ENCODE data around the gene FRK. TPM values are rescaled to one million over a fixed set of nuclear protein-coding genes. Genes with fewer than 3 reads are reported as not detected.

FRK gene
- total RNA-seq, 2 experiments from 2014 or later: not detected

DNA sequence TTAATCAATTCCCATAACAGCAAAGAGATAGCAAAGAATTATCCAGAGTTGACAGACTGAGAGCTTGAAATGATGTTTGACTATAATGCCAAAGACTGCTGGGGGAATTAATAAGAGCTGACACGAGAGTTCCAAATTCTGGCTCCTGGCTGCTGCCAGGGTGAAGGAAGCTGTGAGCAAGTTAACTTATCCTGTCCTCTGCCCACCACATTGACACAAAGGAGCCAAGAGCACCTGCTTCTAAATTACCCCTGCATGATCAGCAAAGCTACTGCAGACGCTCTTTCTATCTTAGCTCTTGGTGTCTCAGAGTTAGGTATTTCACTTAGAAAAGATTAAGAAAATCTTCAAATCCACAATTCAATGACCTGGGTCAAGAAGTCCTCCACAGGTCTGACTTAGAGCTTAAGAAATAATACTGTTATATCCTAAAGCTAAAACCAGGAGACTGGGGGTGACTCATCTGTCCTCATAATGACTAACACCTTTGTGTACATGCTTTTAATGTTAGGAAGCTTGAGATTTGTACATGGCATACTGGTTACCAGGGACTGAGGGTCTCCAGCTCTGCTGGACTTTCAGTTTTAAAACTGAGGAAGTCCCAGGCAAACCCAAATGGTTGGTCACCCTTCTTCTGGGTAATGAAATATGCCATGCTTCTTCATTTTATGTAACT lies 13.2 kb upstream of the FRK start:
- CTCF ChIA-PET: no interaction called here
- no peaks in the 10 kb centered on the region for H3K36me3 Mint-ChIP-seq (ENCODE audit: low read depth)
- H3K4me1 Mint-ChIP-seq (ENCODE audit: low read depth): peaks cover 3% of the 10 kb centered on the region
- H3K27me3 Mint-ChIP-seq (ENCODE audit: low read depth): no peaks in the 10 kb centered on the region
- no peak overlapping the region for H3K4me3 Mint-ChIP-seq
- DNase-seq: no peak
- no peak overlapping the region for H3K27ac Mint-ChIP-seq
- intact Hi-C loops (cut with micrococcal nuclease): loop anchor here (2.0 kb wide), 1 partner anchor 63 kb away; no protein-coding TSS in a partner anchor
- no peaks in the 10 kb centered on the region for H3K9me3 Mint-ChIP-seq

DNA sequence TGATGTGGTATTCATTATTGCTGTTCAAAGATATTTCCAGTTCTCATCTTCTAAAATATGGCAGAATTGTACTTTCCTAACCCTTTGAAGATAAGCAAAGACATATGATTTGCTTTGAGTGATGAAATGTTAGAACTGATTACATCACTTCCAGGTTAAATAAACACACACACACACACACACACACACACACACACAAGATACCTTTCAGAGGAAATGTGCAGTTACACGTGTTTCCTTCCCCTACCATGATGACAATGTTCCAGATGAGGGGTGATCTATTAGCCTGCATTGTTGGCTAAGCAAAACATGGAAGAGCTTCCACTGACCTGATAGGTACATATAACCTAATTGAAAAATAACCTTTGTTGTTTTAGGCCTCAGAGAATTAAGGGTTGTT lies 11.7 kb upstream of the FRK start:
- H3K36me3 Mint-ChIP-seq (ENCODE audit: low read depth): no peaks in the 10 kb centered on the region
- CTCF ChIA-PET: interaction anchor here (0.6 kb wide), 1 partner anchor 47 kb away, joined by 3 read pairs; no protein-coding TSS in a partner anchor
- H3K27me3 Mint-ChIP-seq (ENCODE audit: low read depth): no peaks in the 10 kb centered on the region
- H3K4me1 Mint-ChIP-seq (ENCODE audit: low read depth): peaks cover 3% of the 10 kb centered on the region
- H3K27ac Mint-ChIP-seq: no peak overlapping the region
- H3K4me3 Mint-ChIP-seq: no peak overlapping the region
- intact Hi-C loops (cut with micrococcal nuclease): loop anchor here (2.0 kb wide), 1 partner anchor 62 kb away; no protein-coding TSS in a partner anchor
- no peak for DNase-seq
- no peaks in the 10 kb centered on the region for H3K9me3 Mint-ChIP-seq

DNA sequence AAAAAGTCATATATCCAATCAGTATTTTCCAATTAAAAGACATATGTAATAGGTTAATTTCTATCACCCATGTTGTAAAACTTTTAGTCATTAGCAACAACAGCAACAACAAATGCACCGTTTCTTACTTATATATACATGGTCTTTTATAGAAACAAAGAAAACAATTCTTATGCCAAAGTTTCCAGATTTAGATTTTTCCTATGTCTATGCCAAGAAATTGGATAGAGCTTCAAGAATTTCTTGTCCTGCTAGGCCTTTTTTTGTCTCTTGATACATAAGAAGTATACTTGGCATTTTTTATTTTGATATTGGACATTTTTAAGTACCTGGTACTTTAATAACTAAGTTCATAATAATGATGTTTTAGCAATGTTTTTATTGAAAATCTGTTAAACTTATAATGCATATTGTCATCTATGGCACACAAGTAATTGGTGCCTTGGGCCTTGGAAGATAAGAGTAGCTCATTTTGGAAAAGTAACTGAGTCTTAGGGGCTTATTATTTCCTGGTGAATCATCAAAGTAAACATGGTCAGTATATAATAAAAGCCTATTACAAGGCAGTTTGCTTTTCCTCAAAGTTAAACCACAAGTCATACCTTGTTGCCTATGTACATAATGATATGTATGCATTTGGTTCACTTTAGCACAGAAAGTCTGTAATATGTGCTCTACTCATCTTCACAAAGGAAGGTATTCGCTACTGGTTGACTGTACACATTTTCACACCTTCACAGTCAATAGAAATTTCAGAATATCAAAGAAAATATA lies 10.1 kb upstream of the FRK start:
- H3K27ac Mint-ChIP-seq: no peak overlapping the region
- no peak overlapping the region for H3K4me3 Mint-ChIP-seq
- no peak for DNase-seq
- no peaks in the 10 kb centered on the region for H3K9me3 Mint-ChIP-seq
- H3K36me3 Mint-ChIP-seq (ENCODE audit: low read depth): no peaks in the 10 kb centered on the region
- peaks cover 3% of the 10 kb centered on the region for H3K4me1 Mint-ChIP-seq (ENCODE audit: low read depth)
- CTCF ChIA-PET: no interaction called here
- H3K27me3 Mint-ChIP-seq (ENCODE audit: low read depth): no peaks in the 10 kb centered on the region
- intact Hi-C loops (cut with micrococcal nuclease): no loop called here

DNA sequence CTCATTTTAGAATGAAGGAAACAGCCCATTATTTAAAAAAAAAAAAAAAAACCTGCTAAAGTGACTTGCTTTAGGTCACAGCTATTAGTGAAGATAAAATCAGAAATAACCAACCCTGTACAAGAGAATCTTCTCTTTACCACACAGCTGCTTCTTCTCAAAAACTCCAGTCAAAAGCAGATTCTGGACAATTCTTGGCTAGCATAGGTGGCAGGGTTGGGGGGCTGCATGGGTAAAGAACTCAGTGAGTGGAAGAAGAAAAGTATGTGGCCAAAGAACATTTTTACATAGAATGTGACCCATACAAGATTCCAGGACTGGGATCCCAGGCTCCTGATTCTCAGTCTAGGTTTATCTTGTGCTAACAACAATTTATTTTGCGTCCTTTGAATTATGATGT lies 9.4 kb upstream of the FRK start:
- Mint-ChIP-seq H3K9me3 (no peaks in the 10 kb centered on the region), H3K36me3 (ENCODE audit: low read depth) (no peaks in the 10 kb centered on the region), H3K27ac (no peak overlapping the region), H3K4me3 (no peak overlapping the region), H3K27me3 (ENCODE audit: low read depth) (no peaks in the 10 kb centered on the region), H3K4me1 (ENCODE audit: low read depth) (peaks cover 3% of the 10 kb centered on the region)
- no peak for DNase-seq
- intact Hi-C loops (cut with micrococcal nuclease): no loop called here
- CTCF ChIA-PET: interaction anchor here (0.7 kb wide), 1 partner anchor 40 kb away, joined by 4 read pairs; no protein-coding TSS in a partner anchor

DNA sequence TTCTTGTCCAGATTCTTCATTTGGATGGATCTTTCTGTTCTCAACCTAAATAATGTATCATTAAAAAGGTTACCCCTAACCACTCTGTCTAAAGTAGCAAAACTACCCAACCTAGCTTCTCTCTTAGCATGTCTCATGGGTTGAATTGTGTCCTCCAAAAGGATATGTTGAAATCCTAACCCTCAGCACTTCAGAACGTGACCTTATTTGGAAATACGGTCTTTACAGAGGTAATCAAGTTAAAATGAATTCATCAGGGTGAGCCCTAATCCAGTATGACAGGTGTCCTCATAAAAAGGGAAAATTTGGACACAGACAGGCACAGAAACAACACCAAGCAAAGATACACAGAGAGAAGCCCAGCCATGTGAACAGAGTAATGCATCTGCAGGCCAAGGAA lies 6.1 kb upstream of the FRK start:
- no peak overlapping the region for H3K27ac Mint-ChIP-seq
- H3K4me3 Mint-ChIP-seq: no peak overlapping the region
- intact Hi-C loops (cut with micrococcal nuclease): no loop called here
- no peaks in the 10 kb centered on the region for H3K36me3 Mint-ChIP-seq (ENCODE audit: low read depth)
- DNase-seq: no peak
- H3K27me3 Mint-ChIP-seq (ENCODE audit: low read depth): no peaks in the 10 kb centered on the region
- H3K4me1 Mint-ChIP-seq (ENCODE audit: low read depth): no peaks in the 10 kb centered on the region
- CTCF ChIA-PET: no interaction called here
- no peaks in the 10 kb centered on the region for H3K9me3 Mint-ChIP-seq

DNA sequence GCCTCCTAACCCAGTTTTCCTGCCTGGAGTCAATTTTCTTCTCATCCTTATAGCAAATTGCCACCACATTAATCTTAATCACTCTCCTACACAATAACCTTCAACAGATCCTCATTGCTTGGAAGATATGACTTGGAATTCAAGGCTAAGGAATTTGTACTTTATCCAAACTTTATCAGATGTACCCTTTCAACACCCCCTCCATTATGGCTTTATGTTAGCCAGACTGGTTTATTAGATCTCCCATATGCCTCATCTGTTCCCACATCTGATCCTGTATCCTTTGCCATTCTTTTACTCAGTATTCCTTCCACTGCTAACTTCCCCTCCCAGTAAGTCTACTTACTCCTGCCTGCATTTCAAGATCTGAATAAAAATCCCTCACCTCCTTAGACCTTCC lies 4.0 kb upstream of the FRK start:
- Mint-ChIP-seq H3K27me3 (ENCODE audit: low read depth) (peaks cover 3% of the 10 kb centered on the region), H3K4me3 (no peak overlapping the region), H3K36me3 (ENCODE audit: low read depth) (no peaks in the 10 kb centered on the region), H3K4me1 (ENCODE audit: low read depth) (no peaks in the 10 kb centered on the region), H3K27ac (no peak overlapping the region), H3K9me3 (no peaks in the 10 kb centered on the region)
- intact Hi-C loops (cut with micrococcal nuclease): no loop called here
- DNase-seq: no peak
- CTCF ChIA-PET: interaction anchor here (0.6 kb wide), 1 partner anchor 1778 kb away, joined by 3 read pairs; no protein-coding TSS in a partner anchor

DNA sequence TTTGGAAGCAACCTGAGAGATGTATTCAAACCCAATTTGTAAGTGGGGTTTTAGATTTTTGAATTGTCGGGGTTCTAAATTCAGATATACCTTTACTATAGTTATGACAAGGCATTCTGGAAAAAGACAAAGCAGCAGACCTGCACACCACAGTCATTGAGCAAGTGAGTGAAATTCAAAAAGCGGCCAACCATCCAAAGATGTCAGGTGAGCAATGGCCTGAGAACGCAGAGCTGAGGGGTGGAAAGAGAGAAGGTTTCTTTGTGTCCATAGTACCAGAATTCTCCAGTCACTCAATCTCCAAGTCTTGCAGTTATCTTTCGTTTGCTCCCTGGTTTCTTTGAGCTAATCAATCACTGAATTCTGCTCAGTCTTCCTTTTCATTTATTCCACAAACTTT lies 1.8 kb upstream of the FRK start:
- CTCF ChIA-PET: interaction anchor here (1.0 kb wide), 1 partner anchor 10 kb away, joined by 4 read pairs; no protein-coding TSS in a partner anchor
- no peaks in the 10 kb centered on the region for H3K9me3 Mint-ChIP-seq
- H3K27ac Mint-ChIP-seq: no peak overlapping the region
- DNase-seq: no peak
- H3K27me3 Mint-ChIP-seq (ENCODE audit: low read depth): peaks cover 5% of the 10 kb centered on the region
- H3K36me3 Mint-ChIP-seq (ENCODE audit: low read depth): no peaks in the 10 kb centered on the region
- intact Hi-C loops (cut with micrococcal nuclease): no loop called here
- H3K4me3 Mint-ChIP-seq: no peak overlapping the region
- H3K4me1 Mint-ChIP-seq (ENCODE audit: low read depth): no peaks in the 10 kb centered on the region

DNA sequence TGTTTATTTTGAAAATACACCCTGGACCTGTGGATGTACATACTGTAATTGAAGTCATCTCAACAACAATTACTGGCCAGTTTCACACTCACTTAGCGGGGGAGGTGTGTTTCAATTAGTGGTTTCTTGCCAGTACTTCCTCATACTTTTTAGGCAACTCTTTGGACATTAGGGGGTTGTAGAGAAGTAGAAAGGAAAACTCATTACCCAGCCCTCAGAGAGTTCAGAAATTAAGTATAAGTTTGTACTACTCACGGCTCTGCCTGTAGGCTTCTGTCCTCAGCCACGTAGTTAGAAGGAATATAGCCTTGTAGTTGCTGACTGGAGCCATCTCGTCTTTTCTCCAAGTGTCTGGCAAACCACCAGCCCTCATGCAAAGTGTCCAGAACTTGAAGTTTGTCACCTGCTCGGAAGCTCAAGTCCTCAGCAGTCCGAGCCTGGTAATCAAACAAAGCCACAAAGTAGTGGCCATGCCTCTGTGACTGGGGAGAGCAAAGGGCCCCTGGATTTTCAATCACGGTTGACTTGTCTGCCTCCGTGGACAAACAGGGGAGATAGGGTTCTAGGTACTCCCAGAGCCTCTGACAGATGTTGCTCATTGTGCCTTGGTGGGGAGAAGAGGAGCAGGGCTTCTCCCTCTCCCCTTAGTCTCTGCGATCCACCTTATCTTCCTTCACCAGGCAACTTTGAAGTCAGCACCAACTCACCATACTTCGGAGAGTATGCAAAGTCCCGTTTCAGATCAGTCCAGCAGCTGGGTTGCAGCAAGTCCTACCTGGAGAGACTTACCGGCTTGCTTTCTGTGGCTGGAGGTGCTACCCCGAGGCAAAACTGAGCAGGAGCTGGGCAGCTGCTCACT lies 749 bp downstream of the FRK start:
- no peak overlapping the region for H3K4me3 Mint-ChIP-seq
- intact Hi-C loops (cut with micrococcal nuclease): no loop called here
- no peaks in the 10 kb centered on the region for H3K4me1 Mint-ChIP-seq (ENCODE audit: low read depth)
- no peaks in the 10 kb centered on the region for H3K36me3 Mint-ChIP-seq (ENCODE audit: low read depth)
- no peak for DNase-seq
- peaks cover 7% of the 10 kb centered on the region for H3K27me3 Mint-ChIP-seq (ENCODE audit: low read depth)
- CTCF ChIA-PET: no interaction called here
- no peaks in the 10 kb centered on the region for H3K9me3 Mint-ChIP-seq
- no peak overlapping the region for H3K27ac Mint-ChIP-seq

DNA sequence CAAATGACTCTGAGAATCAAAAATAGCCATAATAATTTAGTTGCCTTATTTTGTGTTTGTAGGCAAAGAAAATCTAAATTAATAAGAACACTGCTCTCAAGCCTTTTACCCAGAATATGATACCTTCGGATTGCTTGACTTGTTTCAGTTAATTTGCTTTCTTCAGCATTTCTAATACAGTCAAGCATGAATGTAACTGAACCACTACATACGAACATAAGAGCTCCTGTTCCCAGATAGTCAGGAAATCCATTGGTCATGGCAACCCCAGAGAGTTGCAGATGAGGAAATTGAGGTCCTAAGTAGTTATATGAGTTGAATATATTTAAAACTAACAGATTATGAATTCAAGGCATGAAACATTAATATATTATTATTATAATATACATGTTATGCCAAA lies 2.9 kb downstream of the FRK start:
- Mint-ChIP-seq H3K4me3 (no peak overlapping the region), H3K4me1 (ENCODE audit: low read depth) (no peaks in the 10 kb centered on the region), H3K27ac (no peak overlapping the region), H3K9me3 (no peaks in the 10 kb centered on the region), H3K27me3 (ENCODE audit: low read depth) (peaks cover 7% of the 10 kb centered on the region), H3K36me3 (ENCODE audit: low read depth) (no peaks in the 10 kb centered on the region)
- intact Hi-C loops (cut with micrococcal nuclease): no loop called here
- CTCF ChIA-PET: no interaction called here
- no peak for DNase-seq

DNA sequence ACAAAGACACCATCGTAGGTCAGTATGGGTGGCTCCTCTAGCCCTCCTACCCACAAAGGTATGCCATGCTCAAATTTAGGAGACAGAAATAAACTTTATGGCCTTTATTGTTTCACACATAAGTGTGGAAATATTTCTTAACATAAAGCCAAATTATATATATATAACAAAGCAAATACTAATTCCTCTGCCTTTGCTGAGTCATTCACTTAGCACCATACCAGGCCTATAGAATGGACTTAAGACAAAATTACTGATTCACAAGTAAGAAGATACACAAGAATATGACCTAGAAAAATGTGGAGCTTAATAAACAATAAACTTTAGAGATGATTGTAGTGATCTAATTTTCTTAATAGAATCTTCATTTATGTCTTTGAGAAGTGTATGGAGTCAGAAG lies 5.2 kb downstream of the FRK start:
- H3K9me3 Mint-ChIP-seq: no peaks in the 10 kb centered on the region
- H3K36me3 Mint-ChIP-seq (ENCODE audit: low read depth): no peaks in the 10 kb centered on the region

DNA sequence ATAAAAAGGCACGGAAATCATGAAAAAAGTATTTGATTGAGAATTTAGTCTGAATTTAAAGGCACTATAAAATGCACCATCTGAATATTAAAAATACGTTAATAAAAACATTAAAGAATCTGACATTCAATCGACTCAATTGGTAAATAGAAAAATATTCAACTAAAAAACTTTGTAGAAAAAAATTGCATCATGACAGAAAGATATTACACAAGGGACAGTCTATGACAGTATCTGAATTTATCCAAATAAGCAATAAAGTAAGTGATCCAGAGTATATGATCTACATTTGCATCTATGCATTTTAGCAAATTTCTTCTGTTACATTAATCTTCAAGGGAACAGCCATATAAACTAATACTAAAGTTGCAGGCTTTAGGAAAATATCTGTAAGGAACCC lies 9.4 kb downstream of the FRK start:
- H3K27ac Mint-ChIP-seq: no peak overlapping the region
- intact Hi-C loops (cut with micrococcal nuclease): no loop called here

More for the DNA sequence above, 5.2 kb downstream of the FRK start:
- H3K4me1 Mint-ChIP-seq (ENCODE audit: low read depth): no peaks in the 10 kb centered on the region
- H3K27ac Mint-ChIP-seq: no peak overlapping the region
- intact Hi-C loops (cut with micrococcal nuclease): no loop called here
- DNase-seq: no peak
- no peak overlapping the region for H3K4me3 Mint-ChIP-seq
- peaks cover 7% of the 10 kb centered on the region for H3K27me3 Mint-ChIP-seq (ENCODE audit: low read depth)
- CTCF ChIA-PET: no interaction called here

DNA sequence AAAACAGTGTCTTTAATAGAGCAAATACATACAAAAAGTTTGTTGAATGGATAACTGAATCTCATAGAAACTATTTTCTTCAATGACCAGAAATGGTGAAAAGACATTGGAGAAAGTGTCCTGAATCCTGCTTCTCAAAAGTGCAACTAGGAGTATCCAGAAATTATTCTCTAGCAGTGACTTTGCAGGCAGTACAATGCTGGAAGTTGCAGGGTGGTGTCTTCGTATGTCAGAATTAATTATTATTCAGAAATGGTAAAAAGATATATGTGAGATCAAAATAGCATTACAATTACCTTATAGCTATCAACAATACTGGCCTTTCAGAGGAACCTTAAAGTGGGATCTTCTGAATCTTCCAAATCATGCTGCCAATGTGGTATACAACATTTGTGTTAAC lies 10.0 kb downstream of the FRK start:
- CTCF ChIA-PET: interaction anchor here (0.6 kb wide), 1 partner anchor 53 kb away, joined by 3 read pairs; no protein-coding TSS in a partner anchor
- no peaks in the 10 kb centered on the region for H3K4me1 Mint-ChIP-seq (ENCODE audit: low read depth)

More for the DNA sequence above, 9.4 kb downstream of the FRK start:
- CTCF ChIA-PET: no interaction called here
- H3K27me3 Mint-ChIP-seq (ENCODE audit: low read depth): peaks cover 20% of the 10 kb centered on the region
- H3K9me3 Mint-ChIP-seq: no peaks in the 10 kb centered on the region
- no peaks in the 10 kb centered on the region for H3K36me3 Mint-ChIP-seq (ENCODE audit: low read depth)
- H3K4me1 Mint-ChIP-seq (ENCODE audit: low read depth): no peaks in the 10 kb centered on the region
- no peak for DNase-seq
- no peak overlapping the region for H3K4me3 Mint-ChIP-seq

More for the DNA sequence above, 10.0 kb downstream of the FRK start:
- intact Hi-C loops (cut with micrococcal nuclease): no loop called here
- Mint-ChIP-seq H3K9me3 (no peaks in the 10 kb centered on the region), H3K27ac (no peak overlapping the region), H3K4me3 (no peak overlapping the region), H3K27me3 (ENCODE audit: low read depth) (peaks cover 21% of the 10 kb centered on the region), H3K36me3 (ENCODE audit: low read depth) (no peaks in the 10 kb centered on the region)
- no peak for DNase-seq
